AG10803 (cell line): ENCODE results near the gene TTC23L.

Experiments
- DNase-seq: peaks from one replicate; pipeline ENCODE4 v3.0.0; 2010; ENCODE audit warnings: low read depth
- H3K4me3 ChIP-seq: 2 replicates; pipeline ENCODE4 v1.5.1; 2011; ENCODE audit warnings: mild to moderate bottlenecking, low read length, control low read depth
- CTCF ChIP-seq: conservative IDR thresholded peaks from 2 replicates; pipeline ENCODE4 v1.5.1; 2011; ENCODE audit warnings: mild to moderate bottlenecking, low read length, control low read depth, inconsistent platforms

The TTC23L gene

GRCh38 chr5:34844999-34845398 is 6.0 kb downstream of the TTC23L start:
- TF ChIP-seq CTCF = no peak
- no peak overlapping the region for H3K4me3 ChIP-seq
- no peak for DNase-seq

- no peak for DNase-seq
- H3K4me3 ChIP-seq = no peak overlapping the region
- no peak for TF ChIP-seq CTCF
Measured at GRCh38 chr5:34847056-34847455, 8.1 kb downstream of the TTC23L start.

DNA sequence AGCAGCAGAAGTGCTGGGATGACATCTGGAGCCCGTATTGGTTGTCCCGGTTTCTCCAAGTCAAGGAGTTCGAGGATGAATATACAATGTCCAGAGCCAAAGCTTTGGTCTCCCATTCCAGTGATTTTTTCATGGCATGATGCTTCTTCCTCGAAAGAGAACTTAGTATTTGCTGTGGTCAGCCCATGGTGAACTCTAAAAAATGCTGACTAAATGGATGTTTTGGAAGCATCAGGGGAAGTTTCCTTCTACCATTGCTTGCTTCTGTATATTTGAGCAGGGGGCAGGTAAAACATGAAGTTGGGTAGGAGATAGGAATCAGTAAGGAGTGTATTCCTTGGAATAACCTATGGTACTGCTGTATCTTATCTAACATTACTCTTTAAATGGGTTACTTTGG is 8.6 kb downstream of the TTC23L start:
- H3K4me3 ChIP-seq = no peak overlapping the region
- no peak for DNase-seq
- TF ChIP-seq CTCF = no peak

DNA sequence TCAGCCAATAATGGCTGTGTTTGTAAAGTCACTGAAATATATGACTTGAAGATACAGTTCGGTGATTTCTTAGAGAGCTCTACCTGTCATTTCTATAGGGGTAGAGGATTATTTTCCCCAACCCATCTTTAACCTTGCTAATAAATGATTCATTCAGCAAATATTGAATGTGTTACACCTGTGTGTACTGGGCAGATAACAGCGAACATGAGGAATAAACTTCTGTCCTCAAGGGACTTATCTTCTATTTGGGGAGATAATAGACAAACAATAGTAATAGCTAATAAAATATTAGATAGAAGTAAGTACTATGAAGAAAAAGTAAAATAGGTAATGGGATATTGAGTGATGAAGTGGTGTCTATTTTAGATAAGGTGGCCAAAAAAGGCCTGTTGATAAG is 9.3 kb downstream of the TTC23L start:
- no peak overlapping the region for H3K4me3 ChIP-seq
- TF ChIP-seq CTCF = no peak
- no peak for DNase-seq

- H3K4me3 ChIP-seq = no peak overlapping the region
- no peak for DNase-seq
- no peak for TF ChIP-seq CTCF
Measured at GRCh38 chr5:34849253-34849652, 10.3 kb downstream of the TTC23L start.

GRCh38 chr5:34854459-34855174 is 15.7 kb downstream of the TTC23L start:
- DNase-seq = no peak
- H3K4me3 ChIP-seq = no peak overlapping the region
- no peak for TF ChIP-seq CTCF

- DNase-seq = peak; percentile 33
- H3K4me3 ChIP-seq = no peak overlapping the region
- TF ChIP-seq CTCF = no peak
Measured at GRCh38 chr5:34857161-34857560, 18.2 kb downstream of the TTC23L start.
